G401.6 (cell line): ENCODE measurements around the gene ZBTB46.

ENCODE experiments used
- FAIRE-seq: peaks from 2 replicates; lab custom pipeline; 2012; peaks lifted over from hg19 to GRCh38; lab: Jason Lieb, UNC

Gene ZBTB46

GRCh38 chr20:63766695-63767426 lies 64.2 kb downstream of the ZBTB46 start:
- no peak for FAIRE-seq

- no peak for FAIRE-seq
Observed at GRCh38 chr20:63765902-63766301, 65.2 kb downstream of the ZBTB46 start.

- no peak for FAIRE-seq
Observed at GRCh38 chr20:63765082-63765873, 65.8 kb downstream of the ZBTB46 start.

DNA sequence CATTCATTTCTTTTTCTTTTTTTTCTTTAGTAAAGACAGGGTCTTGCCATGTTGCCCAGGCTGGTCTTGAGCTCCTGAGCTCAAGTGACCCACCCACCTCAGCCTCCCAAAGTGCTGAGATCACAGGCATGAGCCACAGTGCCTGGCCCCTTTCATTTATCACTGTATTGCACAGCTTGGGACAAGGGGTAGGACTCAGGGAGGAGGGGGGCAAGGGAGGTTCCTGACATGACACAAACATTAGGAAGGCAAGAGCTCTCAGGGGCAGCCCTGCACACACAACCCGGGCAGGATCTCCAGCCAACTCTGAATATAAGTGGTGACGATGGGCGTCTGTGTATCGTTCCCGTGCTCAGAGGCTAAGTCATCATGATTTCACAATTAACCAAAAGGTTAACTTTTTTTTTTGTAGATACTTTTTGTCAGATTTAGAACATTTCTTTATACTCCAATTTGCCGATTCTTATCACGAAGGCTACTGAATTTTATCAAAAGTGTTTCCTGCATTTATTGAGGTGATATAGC lies 71.6 kb downstream of the ZBTB46 start:
- FAIRE-seq = no peak

GRCh38 chr20:63758152-63758551 lies 72.9 kb downstream of the ZBTB46 start:
- FAIRE-seq = no peak

DNA sequence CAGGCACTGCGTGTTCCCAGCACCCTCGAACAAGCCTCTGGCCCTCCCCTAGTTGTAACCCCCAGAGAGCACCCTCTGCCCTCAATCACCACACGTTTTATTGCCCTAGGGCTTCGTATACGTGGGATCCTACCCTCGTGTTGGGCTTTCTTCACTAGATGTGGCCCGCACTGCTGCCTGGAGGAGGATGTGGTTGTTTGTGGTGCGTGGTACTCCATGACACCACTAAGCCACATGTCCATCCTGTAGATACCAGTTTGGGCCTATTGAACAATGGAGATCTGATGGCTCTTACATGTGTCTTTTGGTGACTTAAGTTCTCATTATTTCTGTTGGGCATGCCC lies 74.4 kb downstream of the ZBTB46 start:
- FAIRE-seq = no peak

- FAIRE-seq = no peak
Observed at GRCh38 chr20:63755933-63756647, 75.0 kb downstream of the ZBTB46 start.

- FAIRE-seq = no peak
Observed at GRCh38 chr20:63754008-63754407, 77.1 kb downstream of the ZBTB46 start.

- no peak for FAIRE-seq
Observed at GRCh38 chr20:63753381-63753780, 77.7 kb downstream of the ZBTB46 start.

DNA sequence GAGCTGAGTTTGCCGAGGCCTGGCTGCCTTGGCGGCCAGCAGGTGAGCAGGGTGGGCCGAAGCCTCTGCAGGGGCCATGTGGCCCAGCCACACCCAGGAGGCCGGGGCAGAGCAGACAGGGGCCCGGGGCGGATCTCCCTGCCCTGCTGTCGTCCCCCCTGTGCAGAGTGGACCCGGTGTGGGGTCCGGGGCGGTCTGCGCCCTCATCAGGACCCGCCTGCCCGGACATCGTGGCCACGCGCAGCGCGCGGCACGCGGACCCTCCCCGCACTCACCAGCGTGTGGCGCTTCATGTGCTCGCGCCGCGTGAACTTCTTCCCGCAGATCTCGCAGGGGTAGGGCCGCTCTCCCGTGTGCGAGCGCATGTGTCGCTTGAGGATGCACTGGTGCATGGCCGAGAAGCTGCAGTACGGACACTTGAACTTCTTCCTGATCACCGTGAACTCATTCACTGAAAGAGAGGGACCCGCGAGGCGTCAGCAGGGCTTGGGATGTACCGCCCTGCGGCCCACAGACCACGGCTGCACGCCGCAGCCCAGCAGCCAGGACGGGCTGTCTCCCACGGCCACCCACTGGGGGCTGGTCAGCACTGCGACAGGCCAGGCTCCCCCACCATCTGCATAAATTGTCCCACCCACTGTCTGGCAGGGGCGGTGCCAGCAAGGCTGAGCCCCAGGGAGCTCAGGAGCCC lies 78.5 kb downstream of the ZBTB46 start:
- no peak for FAIRE-seq

DNA sequence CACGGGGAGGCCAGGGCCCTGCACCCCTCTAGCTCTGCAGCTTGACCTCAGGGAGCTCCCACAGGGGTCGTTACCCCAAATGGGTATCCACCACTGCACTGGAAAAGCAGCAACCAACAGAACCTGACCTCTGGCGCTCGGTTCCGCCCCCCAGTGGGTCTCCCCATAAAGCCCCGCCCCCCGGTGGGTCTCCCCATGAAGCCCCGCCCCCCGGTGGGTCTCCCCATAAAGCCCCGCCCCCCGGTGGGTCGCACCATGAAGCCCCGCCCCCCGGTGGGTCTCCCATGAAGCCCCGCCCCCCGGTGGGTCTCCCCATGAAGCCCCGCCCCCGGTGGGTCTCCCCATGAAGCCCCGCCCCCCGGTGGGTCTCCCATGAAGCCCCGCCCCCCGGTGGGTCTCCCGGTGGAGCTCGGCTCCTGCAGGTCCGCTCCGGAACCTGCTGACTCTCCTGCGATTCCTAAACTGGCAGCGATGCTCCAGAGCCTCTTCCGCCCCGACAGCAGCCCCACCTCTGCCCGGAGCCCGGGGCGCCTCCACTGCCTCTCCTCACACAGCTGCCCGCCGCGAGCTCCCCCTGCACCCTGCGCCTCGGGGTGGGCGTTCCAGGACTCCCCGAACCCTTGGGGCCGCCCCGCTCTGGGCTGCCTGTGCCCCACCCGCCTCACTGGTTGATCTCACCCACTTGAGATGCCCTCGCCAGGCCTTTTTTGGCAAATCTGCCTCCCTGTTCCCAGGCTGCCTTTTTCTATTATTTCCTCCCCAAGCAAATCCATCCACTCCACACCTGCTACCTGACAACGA lies 79.4 kb downstream of the ZBTB46 start:
- FAIRE-seq = no peak

DNA sequence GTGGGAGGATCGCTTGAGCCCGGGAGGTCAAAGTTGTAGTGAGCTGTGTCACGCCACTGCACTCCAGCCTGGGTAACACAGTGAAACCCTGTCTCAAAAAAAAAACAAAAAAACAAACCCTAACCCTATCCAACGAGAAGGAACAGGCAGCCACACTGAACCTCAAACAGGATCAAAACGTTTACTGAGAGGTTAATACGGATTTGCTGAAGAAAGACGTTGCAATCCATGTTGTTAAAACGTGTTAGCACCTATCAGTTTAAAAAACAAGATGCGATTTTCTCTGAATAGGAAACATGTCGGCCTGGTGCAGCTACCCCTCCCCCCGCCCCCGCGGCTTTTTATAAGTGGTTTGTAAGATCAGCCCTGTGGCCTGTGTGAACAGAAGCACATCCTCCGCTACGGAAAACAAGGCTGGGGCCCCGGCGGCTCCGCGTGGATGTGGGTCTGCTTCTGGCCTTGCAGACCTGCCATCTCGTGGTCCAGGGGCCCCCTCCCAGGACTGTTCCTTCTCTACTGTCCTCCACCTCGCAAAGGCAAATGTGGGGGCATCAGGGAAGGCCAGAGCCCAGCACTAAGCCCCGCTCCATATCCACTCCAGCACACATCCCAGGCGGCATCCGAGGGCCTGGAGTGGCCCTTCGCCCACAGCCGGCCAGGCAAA lies 80.1 kb downstream of the ZBTB46 start:
- FAIRE-seq = no peak

DNA sequence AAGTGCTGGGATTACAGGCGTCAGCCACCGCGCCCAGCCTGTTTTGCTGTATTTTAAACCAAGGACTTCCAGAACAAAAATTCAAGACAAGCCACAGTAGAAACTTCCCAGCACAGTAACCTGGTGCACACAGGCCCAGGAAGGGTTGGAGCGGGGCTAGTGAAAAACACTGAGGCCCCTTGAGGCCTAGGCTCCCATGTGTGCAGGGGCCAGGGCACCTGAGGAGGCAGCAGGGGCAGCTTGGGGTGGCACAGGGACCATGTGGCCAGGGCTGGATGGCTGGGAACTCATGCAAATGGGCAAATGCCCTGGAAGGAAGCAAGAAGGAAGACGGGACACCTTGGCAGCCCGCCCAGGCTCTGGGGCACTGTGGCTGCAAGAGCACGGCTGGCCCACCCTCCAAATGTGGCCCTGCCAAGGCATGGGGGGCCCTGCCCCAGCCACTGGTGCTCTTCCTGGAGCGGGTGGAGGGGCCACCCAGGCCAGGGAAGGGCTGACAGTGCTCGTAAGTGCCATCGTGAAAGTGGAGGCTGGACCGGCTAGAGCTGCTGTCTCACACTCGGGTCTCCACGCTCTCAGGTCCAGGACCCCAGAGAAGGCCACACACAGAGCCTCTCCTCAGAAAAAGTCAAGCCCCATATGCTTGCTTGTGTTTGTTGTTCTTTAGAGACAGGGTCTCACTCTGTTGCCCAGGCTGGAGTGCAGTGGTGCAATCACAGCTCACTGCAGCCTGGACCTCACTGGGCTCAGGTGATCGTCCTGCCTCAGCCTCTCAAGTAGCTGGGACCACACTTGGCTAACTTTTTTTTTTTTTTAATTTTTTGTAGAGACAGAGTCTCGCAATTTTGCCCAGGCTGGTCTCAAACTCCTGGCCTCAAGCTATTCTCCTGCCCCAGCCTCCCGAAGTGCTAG lies 81.2 kb downstream of the ZBTB46 start:
- no peak for FAIRE-seq

DNA sequence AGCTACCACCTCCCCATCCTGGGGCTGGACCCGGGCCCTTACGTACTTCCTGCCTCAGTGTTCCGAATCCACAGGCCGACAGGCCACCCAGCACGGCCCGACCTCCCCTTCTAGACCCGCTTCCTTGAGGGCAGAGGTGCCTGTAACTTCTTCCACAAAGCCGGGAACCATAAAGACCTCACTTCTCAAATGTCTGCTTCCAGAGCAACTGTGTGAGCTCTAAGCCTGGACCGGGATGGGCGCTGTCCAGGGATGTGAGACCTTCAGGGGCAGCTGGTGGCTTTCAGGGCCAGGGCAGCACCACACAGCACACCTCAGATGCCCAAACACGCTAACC lies 82.2 kb downstream of the ZBTB46 start:
- no peak for FAIRE-seq

DNA sequence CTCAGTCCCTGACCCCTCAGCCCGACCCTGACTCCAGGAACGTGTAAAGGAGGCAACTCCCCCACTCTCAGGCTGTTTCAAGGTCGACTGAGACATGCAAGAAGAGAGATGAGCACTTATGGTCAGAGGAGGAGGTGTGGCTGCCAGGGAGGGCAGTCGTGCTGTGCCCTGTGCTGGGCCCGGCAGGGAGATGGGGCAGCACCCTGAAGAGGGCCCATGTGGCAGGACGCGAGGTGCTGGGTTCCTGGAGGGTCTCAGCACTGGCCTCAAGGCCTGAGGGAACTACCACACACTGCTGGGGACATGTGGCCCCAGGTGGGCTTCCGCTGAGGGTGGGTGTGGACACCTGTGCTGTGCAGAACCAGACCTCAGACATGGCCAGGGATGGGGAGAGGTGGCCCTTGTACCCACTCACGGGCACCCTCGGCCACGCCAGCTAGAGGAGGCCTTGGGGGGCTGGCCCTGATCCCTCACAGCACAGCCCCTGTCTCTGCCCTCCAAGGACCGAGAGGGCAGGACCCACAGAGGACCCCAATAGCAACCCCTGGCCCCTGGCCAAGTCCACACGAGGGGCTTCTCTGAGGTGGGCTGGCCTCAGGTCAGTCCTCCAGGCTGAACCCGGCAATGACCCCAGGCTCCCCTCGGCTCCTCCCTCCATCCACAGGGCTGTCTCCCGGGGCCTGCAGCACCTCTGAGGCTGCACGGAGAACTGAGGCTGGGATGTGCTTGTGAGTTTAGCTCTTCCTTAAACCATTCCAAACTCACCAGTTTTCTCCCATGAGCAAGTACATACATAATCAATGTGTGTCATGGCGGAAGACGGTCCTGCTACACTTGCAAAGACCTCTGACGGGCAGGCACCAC lies 82.8 kb downstream of the ZBTB46 start:
- FAIRE-seq = no peak

DNA sequence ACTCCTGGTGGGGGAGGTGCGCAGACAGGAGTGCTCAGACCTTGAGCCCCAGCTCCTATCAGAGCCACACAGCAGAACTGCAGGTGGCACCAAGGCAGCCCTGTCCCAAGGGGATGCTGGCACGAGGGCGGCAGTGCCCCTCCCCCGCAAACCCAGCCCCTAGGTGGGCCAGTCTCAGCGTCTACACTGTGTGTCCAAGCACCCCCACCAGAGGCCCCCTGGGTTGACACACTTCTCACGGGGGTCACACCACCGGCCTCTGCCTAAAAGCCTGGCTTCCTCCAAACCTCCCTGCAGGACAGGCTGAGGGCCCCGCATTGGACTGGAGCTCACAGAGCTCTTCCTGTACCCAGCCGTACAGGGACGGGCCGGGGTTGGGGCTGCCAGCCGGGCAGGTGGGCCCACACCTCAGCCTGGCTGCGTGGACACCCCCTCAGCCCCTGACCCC lies 83.4 kb downstream of the ZBTB46 start:
- FAIRE-seq = no peak

GRCh38 chr20:63746751-63747315 lies 84.2 kb downstream of the ZBTB46 start:
- FAIRE-seq = no peak

GRCh38 chr20:63745961-63746731 lies 84.9 kb downstream of the ZBTB46 start:
- FAIRE-seq = no peak
